ENCODE measurements around the gene MDFI. TPM values are rescaled to one million over a fixed set of nuclear protein-coding genes. Genes with fewer than 3 reads are reported as not detected.
A peak's percentile ranks its signal among the peaks of the same experiment; 100 is the strongest.

The MDFI gene
- total and polyA plus RNA-seq, 8 donors: 25.9 to 139 (median 108) TPM

- intact Hi-C loops (cut with DNase I): no loop called here
- Histone ChIP-seq H3K9me3 (no peaks in the 10 kb centered on the region), H3K27me3 (no peaks in the 10 kb centered on the region), H3K36me3 (peaks cover 0 to 9% of the 10 kb centered on the region in 2 donors), H3K27ac (no peak overlapping the region), H3K4me3 (no peak overlapping the region), H3K4me1 (no peaks in the 10 kb centered on the region)
- DNase-seq (no peak), ATAC-seq (no peak)
- TF ChIP-seq CTCF (IDR thresholded peaks at IDR 0.05): no peak
These were observed 13.8 kb downstream of the MDFI start for GRCh38 chr6:41651962-41652657.

GRCh38 chr6:41652866-41653652 is 14.8 kb downstream of the MDFI start:
- Histone ChIP-seq H3K36me3 (peaks cover 0 to 9% of the 10 kb centered on the region in 2 donors), H3K27me3 (no peaks in the 10 kb centered on the region), H3K27ac (no peak overlapping the region), H3K4me1 (no peaks in the 10 kb centered on the region), H3K9me3 (no peaks in the 10 kb centered on the region), H3K4me3 (no peak overlapping the region)
- no peak for TF ChIP-seq CTCF (IDR thresholded peaks at IDR 0.05)
- ATAC-seq (peak; percentile 82), DNase-seq (peak in 2 of 4 donors; percentile 56 to 80)
- intact Hi-C loops (cut with DNase I): no loop called here

GRCh38 chr6:41653691-41654090 is 15.4 kb downstream of the MDFI start:
- intact Hi-C loops (cut with DNase I): no loop called here
- Histone ChIP-seq H3K4me1 (no peaks in the 10 kb centered on the region), H3K9me3 (no peaks in the 10 kb centered on the region), H3K4me3 (no peak overlapping the region), H3K27ac (no peak overlapping the region), H3K27me3 (no peaks in the 10 kb centered on the region), H3K36me3 (peaks cover 0 to 9% of the 10 kb centered on the region in 2 donors)
- TF ChIP-seq CTCF (IDR thresholded peaks at IDR 0.05): no peak
- ATAC-seq: peak; percentile 42
- DNase-seq: no peak

GRCh38 chr6:41654151-41654697 is 16.0 kb downstream of the MDFI start:
- Histone ChIP-seq H3K27me3 (peaks cover 0 to under 1% of the 10 kb centered on the region in 2 donors), H3K9me3 (no peaks in the 10 kb centered on the region), H3K36me3 (peaks cover 0 to 9% of the 10 kb centered on the region in 2 donors), H3K4me3 (no peak overlapping the region), H3K27ac (no peak overlapping the region), H3K4me1 (no peaks in the 10 kb centered on the region)
- DNase-seq (no peak), ATAC-seq (no peak)
- no peak for TF ChIP-seq CTCF (IDR thresholded peaks at IDR 0.05)
- intact Hi-C loops (cut with DNase I): no loop called here

- H3K27me3 ChIP-seq: peaks cover 0 to 5% of the 10 kb centered on the region in 2 donors
- DNase-seq (no peak), ATAC-seq (no peak)
- H3K36me3 ChIP-seq: peaks cover 0 to 6% of the 10 kb centered on the region in 2 donors
- no peaks in the 10 kb centered on the region for H3K4me1 ChIP-seq
- intact Hi-C loops (cut with DNase I): no loop called here
- no peak for TF ChIP-seq CTCF (IDR thresholded peaks at IDR 0.05)
- H3K27ac ChIP-seq: no peak overlapping the region
- no peak overlapping the region for H3K4me3 ChIP-seq
- no peaks in the 10 kb centered on the region for H3K9me3 ChIP-seq
These were observed 16.5 kb downstream of the MDFI start for GRCh38 chr6:41654698-41655151.

Measured in left lung (tissue), 10 donors.